Muscle layer of duodenum (tissue), 2 donors: Measurements from ENCODE around the gene ACACA.

Source experiments
- H3K27ac ChIP-seq: one replicate; pipeline ENCODE4 v1.7.0; 2013; ENCODE audit warnings: mild to moderate bottlenecking, low read length
- H3K27me3 ChIP-seq: one replicate; pipeline ENCODE4 v1.7.0; 2013; ENCODE audit warnings: low read depth, mild to moderate bottlenecking, control low read depth, low read length
- H3K36me3 ChIP-seq, 2 donors: one replicate each; pipeline ENCODE4 v1.7.0; 2013; ENCODE audit warnings: low read length in 2 of 2, control low read depth in 1 of 2, mild to moderate bottlenecking in 1 of 2; ENCODE audit not compliant: insufficient read depth in 2 of 2, control insufficient read depth in 1 of 2
- H3K4me1 ChIP-seq, 2 donors: one replicate each; pipeline ENCODE4 v1.7.0; 2013; ENCODE audit warnings: low read length in 2 of 2, mild to moderate bottlenecking in 2 of 2, control low read depth in 1 of 2, moderate library complexity in 1 of 2; ENCODE audit not compliant: insufficient read depth in 2 of 2, control insufficient read depth in 1 of 2
- H3K4me3 ChIP-seq, 2 donors: one replicate each; pipeline ENCODE4 v1.7.0; 2013; ENCODE audit warnings: low read length in 2 of 2, low read depth in 1 of 2, mild to moderate bottlenecking in 1 of 2
- H3K9me3 ChIP-seq, 2 donors: one replicate each; pipeline ENCODE4 v1.7.0; 2013; ENCODE audit warnings: low read length in 2 of 2, control low read depth in 1 of 2, mild to moderate bottlenecking in 1 of 2; ENCODE audit not compliant: control insufficient read depth in 1 of 2
- donor health status: healthy.

The ACACA gene

GRCh38 chr17:37106049-37106448 is 300.6 kb downstream of the ACACA start:
- H3K27ac ChIP-seq, result no peak overlapping the region
- H3K9me3 ChIP-seq, result no peaks in the 10 kb centered on the region
- peaks cover 10 to 30% of the 10 kb centered on the region in 2 donors for H3K36me3 ChIP-seq
- H3K4me1 ChIP-seq, result no peaks in the 10 kb centered on the region
- no peak overlapping the region for H3K4me3 ChIP-seq
- no peaks in the 10 kb centered on the region for H3K27me3 ChIP-seq

GRCh38 chr17:37103231-37103630 is 303.4 kb downstream of the ACACA start:
- Histone ChIP-seq H3K4me3 (no peak overlapping the region), H3K36me3 (peaks cover 5 to 19% of the 10 kb centered on the region in 2 donors), H3K27me3 (no peaks in the 10 kb centered on the region), H3K27ac (no peak overlapping the region), H3K4me1 (no peaks in the 10 kb centered on the region), H3K9me3 (no peaks in the 10 kb centered on the region)

- Histone ChIP-seq H3K27ac (no peak overlapping the region), H3K4me3 (no peak overlapping the region), H3K36me3 (peaks cover 15 to 34% of the 10 kb centered on the region in 2 donors), H3K4me1 (no peaks in the 10 kb centered on the region), H3K27me3 (no peaks in the 10 kb centered on the region), H3K9me3 (no peaks in the 10 kb centered on the region)
These were observed 305.3 kb downstream of the ACACA start for GRCh38 chr17:37101306-37101705.

- Histone ChIP-seq H3K4me1 (no peaks in the 10 kb centered on the region), H3K27ac (no peak overlapping the region), H3K36me3 (peaks cover 21 to 40% of the 10 kb centered on the region in 2 donors)
These were observed 306.4 kb downstream of the ACACA start for GRCh38 chr17:37100231-37100630.

GRCh38 chr17:37098910-37099664 is 307.5 kb downstream of the ACACA start:
- H3K27ac ChIP-seq, result no peak overlapping the region
- peaks cover 16 to 37% of the 10 kb centered on the region in 2 donors for H3K36me3 ChIP-seq
- H3K9me3 ChIP-seq, result no peaks in the 10 kb centered on the region
- H3K27me3 ChIP-seq, result no peaks in the 10 kb centered on the region
- no peaks in the 10 kb centered on the region for H3K4me1 ChIP-seq
- no peak overlapping the region for H3K4me3 ChIP-seq

More at GRCh38 chr17:37100231-37100630, 306.4 kb downstream of the ACACA start:
- H3K27me3 ChIP-seq, result no peaks in the 10 kb centered on the region
- no peak overlapping the region for H3K4me3 ChIP-seq
- no peaks in the 10 kb centered on the region for H3K9me3 ChIP-seq

GRCh38 chr17:37098152-37098551 is 308.5 kb downstream of the ACACA start:
- H3K27ac ChIP-seq, result no peak overlapping the region
- H3K9me3 ChIP-seq, result no peaks in the 10 kb centered on the region
- H3K4me1 ChIP-seq, result no peaks in the 10 kb centered on the region
- no peaks in the 10 kb centered on the region for H3K27me3 ChIP-seq
- H3K36me3 ChIP-seq, result peaks cover 16 to 30% of the 10 kb centered on the region in 2 donors
- H3K4me3 ChIP-seq, result no peak overlapping the region

GRCh38 chr17:37097154-37097553 is 309.5 kb downstream of the ACACA start:
- Histone ChIP-seq H3K36me3 (peaks cover 21 to 23% of the 10 kb centered on the region in 2 donors), H3K9me3 (no peaks in the 10 kb centered on the region), H3K4me3 (no peak overlapping the region), H3K27me3 (no peaks in the 10 kb centered on the region), H3K4me1 (no peaks in the 10 kb centered on the region), H3K27ac (no peak overlapping the region)

- H3K36me3 ChIP-seq, result peaks cover 21% of the 10 kb centered on the region in 2 donors
- H3K4me1 ChIP-seq, result no peaks in the 10 kb centered on the region
- H3K27ac ChIP-seq, result no peak overlapping the region
- no peak overlapping the region for H3K4me3 ChIP-seq
- no peaks in the 10 kb centered on the region for H3K27me3 ChIP-seq
- H3K9me3 ChIP-seq, result no peaks in the 10 kb centered on the region
These were observed 310.6 kb downstream of the ACACA start for GRCh38 chr17:37096071-37096470.

GRCh38 chr17:37094391-37094790 is 312.2 kb downstream of the ACACA start:
- Histone ChIP-seq H3K36me3 (peaks cover 21 to 24% of the 10 kb centered on the region in 2 donors), H3K4me1 (peaks cover 0 to 1% of the 10 kb centered on the region in 2 donors), H3K9me3 (no peaks in the 10 kb centered on the region), H3K4me3 (no peak overlapping the region), H3K27ac (no peak overlapping the region), H3K27me3 (no peaks in the 10 kb centered on the region)

GRCh38 chr17:37092701-37093100 is 313.9 kb downstream of the ACACA start:
- no peak overlapping the region for H3K27ac ChIP-seq
- H3K36me3 ChIP-seq, result peaks cover 22 to 24% of the 10 kb centered on the region in 2 donors
- no peaks in the 10 kb centered on the region for H3K27me3 ChIP-seq
- H3K4me1 ChIP-seq, result peaks cover 0 to 3% of the 10 kb centered on the region in 2 donors
- H3K9me3 ChIP-seq, result no peaks in the 10 kb centered on the region
- no peak overlapping the region for H3K4me3 ChIP-seq

GRCh38 chr17:37092071-37092470 is 314.6 kb downstream of the ACACA start:
- H3K27ac ChIP-seq, result no peak overlapping the region
- no peak overlapping the region for H3K4me3 ChIP-seq
- H3K9me3 ChIP-seq, result no peaks in the 10 kb centered on the region
- peaks cover 0 to 3% of the 10 kb centered on the region in 2 donors for H3K4me1 ChIP-seq
- H3K36me3 ChIP-seq, result peaks cover 23 to 26% of the 10 kb centered on the region in 2 donors
- H3K27me3 ChIP-seq, result no peaks in the 10 kb centered on the region

- Histone ChIP-seq H3K27ac (no peak overlapping the region), H3K4me3 (no peak overlapping the region), H3K27me3 (no peaks in the 10 kb centered on the region), H3K4me1 (peaks cover 0 to 3% of the 10 kb centered on the region in 2 donors), H3K36me3 (peaks cover 20 to 23% of the 10 kb centered on the region in 2 donors), H3K9me3 (no peaks in the 10 kb centered on the region)
These were observed 315.7 kb downstream of the ACACA start for GRCh38 chr17:37090941-37091340.
